Measurements from ENCODE around the gene PRM2. TPM values are rescaled to one million over a fixed set of nuclear protein-coding genes. Genes with fewer than 3 reads are reported as not detected.

Gene PRM2
- total RNA-seq, 1 donor from 2014 or later: not detected

- DNase-seq (ENCODE audit: extremely low spot score, unreplicated experiment): no peak
These were observed 36.3 kb downstream of the PRM2 start for GRCh38 chr16:11239644-11240632.

GRCh38 chr16:11238272-11239202 is 37.7 kb downstream of the PRM2 start:
- peaks cover 3% of the 10 kb centered on the region for H3K4me1 Mint-ChIP-seq (ENCODE audit: unreplicated experiment)

More at GRCh38 chr16:11239644-11240632, 36.3 kb downstream of the PRM2 start:
- Mint-ChIP-seq H3K4me3 (ENCODE audit: unreplicated experiment) (no peak overlapping the region), H3K27ac (ENCODE audit: unreplicated experiment) (no peak overlapping the region), H3K36me3 (ENCODE audit: unreplicated experiment) (peaks cover under 1% of the 10 kb centered on the region), H3K9me3 (ENCODE audit: unreplicated experiment) (no peaks in the 10 kb centered on the region), H3K27me3 (ENCODE audit: unreplicated experiment) (peaks cover under 1% of the 10 kb centered on the region), H3K4me1 (ENCODE audit: unreplicated experiment) (peaks cover 3% of the 10 kb centered on the region)
- TF ChIP-seq CTCF (IDR thresholded peaks at IDR 0.05): no peak

GRCh38 chr16:11236461-11237254 is 39.6 kb downstream of the PRM2 start:
- H3K9me3 Mint-ChIP-seq (ENCODE audit: unreplicated experiment): no peaks in the 10 kb centered on the region
- TF ChIP-seq CTCF (IDR thresholded peaks at IDR 0.05): no peak
- H3K4me1 Mint-ChIP-seq (ENCODE audit: unreplicated experiment): peaks cover 3% of the 10 kb centered on the region
- no peaks in the 10 kb centered on the region for H3K36me3 Mint-ChIP-seq (ENCODE audit: unreplicated experiment)
- H3K4me3 Mint-ChIP-seq (ENCODE audit: unreplicated experiment): no peak overlapping the region
- DNase-seq (ENCODE audit: extremely low spot score, unreplicated experiment): no peak
- H3K27ac Mint-ChIP-seq (ENCODE audit: unreplicated experiment): no peak overlapping the region
- no peaks in the 10 kb centered on the region for H3K27me3 Mint-ChIP-seq (ENCODE audit: unreplicated experiment)

More at GRCh38 chr16:11238272-11239202, 37.7 kb downstream of the PRM2 start:
- Mint-ChIP-seq H3K27me3 (ENCODE audit: unreplicated experiment) (no peaks in the 10 kb centered on the region), H3K36me3 (ENCODE audit: unreplicated experiment) (no peaks in the 10 kb centered on the region), H3K4me3 (ENCODE audit: unreplicated experiment) (no peak overlapping the region), H3K9me3 (ENCODE audit: unreplicated experiment) (no peaks in the 10 kb centered on the region), H3K27ac (ENCODE audit: unreplicated experiment) (no peak overlapping the region)
- DNase-seq (ENCODE audit: extremely low spot score, unreplicated experiment): no peak
- TF ChIP-seq CTCF (IDR thresholded peaks at IDR 0.05): no peak

GRCh38 chr16:11235703-11235991 is 40.6 kb downstream of the PRM2 start:
- TF ChIP-seq CTCF (IDR thresholded peaks at IDR 0.05): no peak
- H3K36me3 Mint-ChIP-seq (ENCODE audit: unreplicated experiment): no peaks in the 10 kb centered on the region
- H3K9me3 Mint-ChIP-seq (ENCODE audit: unreplicated experiment): no peaks in the 10 kb centered on the region
- H3K27me3 Mint-ChIP-seq (ENCODE audit: unreplicated experiment): peaks cover 2% of the 10 kb centered on the region
- no peak overlapping the region for H3K27ac Mint-ChIP-seq (ENCODE audit: unreplicated experiment)
- peaks cover 2% of the 10 kb centered on the region for H3K4me1 Mint-ChIP-seq (ENCODE audit: unreplicated experiment)
- H3K4me3 Mint-ChIP-seq (ENCODE audit: unreplicated experiment): no peak overlapping the region
- no peak for DNase-seq (ENCODE audit: extremely low spot score, unreplicated experiment)

Data from osteocyte (in vitro differentiated cells).